Skeletal muscle tissue (tissue), 4 donors: ENCODE measurements around the gene ECSIT. TPM values are rescaled to one million over a fixed set of nuclear protein-coding genes. Genes with fewer than 3 reads are reported as not detected.
"Not testable (repeated sequence)": the region's sequence is repeated elsewhere in the genome, so short reads cannot be mapped to it uniquely, and the experiment has no call there.

ENCODE experiments used
- H3K27ac ChIP-seq: one replicate; pipeline ENCODE4 v1.7.0; 2013; ENCODE audit warnings: mild to moderate bottlenecking, low read depth, low read length, inconsistent platforms
- H3K27me3 ChIP-seq, 3 donors: one replicate each; pipeline ENCODE4 v1.7.0; 2013; ENCODE audit warnings: low read length in 3 of 3; ENCODE audit not compliant: control insufficient read depth in 3 of 3, insufficient read depth in 3 of 3
- H3K36me3 ChIP-seq, 3 donors: one replicate each; pipeline ENCODE4 v1.7.0; 2013; ENCODE audit warnings: low read length in 3 of 3; ENCODE audit not compliant: control insufficient read depth in 3 of 3, insufficient read depth in 3 of 3
- H3K4me1 ChIP-seq, 3 donors: one replicate each; pipeline ENCODE4 v1.7.0; 2013; ENCODE audit warnings: low read length in 3 of 3, mild to moderate bottlenecking in 3 of 3; ENCODE audit not compliant: control insufficient read depth in 3 of 3, insufficient read depth in 3 of 3
- H3K4me3 ChIP-seq, 3 donors: one replicate each; pipeline ENCODE4 v1.7.0; 2013; ENCODE audit warnings: low read length in 3 of 3
- H3K9ac ChIP-seq, 3 donors: one replicate each; pipeline ENCODE4 v1.7.0; 2013; ENCODE audit warnings: low read length in 3 of 3, mild to moderate bottlenecking in 3 of 3, moderate library complexity in 2 of 3, low read depth in 1 of 3
- H3K9me3 ChIP-seq, 3 donors: one replicate each; pipeline ENCODE4 v1.7.0; 2013; ENCODE audit warnings: low read length in 3 of 3; ENCODE audit not compliant: control insufficient read depth in 3 of 3
- total RNA-seq: library from RNA; depleted of rRNA; stranded (reverse); fragments of >200 nt; gene quantifications from one replicate; pipeline ENCODE4 v1.2.3, GENCODE V29; 2014
- donor health status: Osteomylitis.

Gene ECSIT, protein sequence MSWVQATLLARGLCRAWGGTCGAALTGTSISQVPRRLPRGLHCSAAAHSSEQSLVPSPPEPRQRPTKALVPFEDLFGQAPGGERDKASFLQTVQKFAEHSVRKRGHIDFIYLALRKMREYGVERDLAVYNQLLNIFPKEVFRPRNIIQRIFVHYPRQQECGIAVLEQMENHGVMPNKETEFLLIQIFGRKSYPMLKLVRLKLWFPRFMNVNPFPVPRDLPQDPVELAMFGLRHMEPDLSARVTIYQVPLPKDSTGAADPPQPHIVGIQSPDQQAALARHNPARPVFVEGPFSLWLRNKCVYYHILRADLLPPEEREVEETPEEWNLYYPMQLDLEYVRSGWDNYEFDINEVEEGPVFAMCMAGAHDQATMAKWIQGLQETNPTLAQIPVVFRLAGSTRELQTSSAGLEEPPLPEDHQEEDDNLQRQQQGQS
- total RNA-seq, result 43.8 TPM

DNA sequence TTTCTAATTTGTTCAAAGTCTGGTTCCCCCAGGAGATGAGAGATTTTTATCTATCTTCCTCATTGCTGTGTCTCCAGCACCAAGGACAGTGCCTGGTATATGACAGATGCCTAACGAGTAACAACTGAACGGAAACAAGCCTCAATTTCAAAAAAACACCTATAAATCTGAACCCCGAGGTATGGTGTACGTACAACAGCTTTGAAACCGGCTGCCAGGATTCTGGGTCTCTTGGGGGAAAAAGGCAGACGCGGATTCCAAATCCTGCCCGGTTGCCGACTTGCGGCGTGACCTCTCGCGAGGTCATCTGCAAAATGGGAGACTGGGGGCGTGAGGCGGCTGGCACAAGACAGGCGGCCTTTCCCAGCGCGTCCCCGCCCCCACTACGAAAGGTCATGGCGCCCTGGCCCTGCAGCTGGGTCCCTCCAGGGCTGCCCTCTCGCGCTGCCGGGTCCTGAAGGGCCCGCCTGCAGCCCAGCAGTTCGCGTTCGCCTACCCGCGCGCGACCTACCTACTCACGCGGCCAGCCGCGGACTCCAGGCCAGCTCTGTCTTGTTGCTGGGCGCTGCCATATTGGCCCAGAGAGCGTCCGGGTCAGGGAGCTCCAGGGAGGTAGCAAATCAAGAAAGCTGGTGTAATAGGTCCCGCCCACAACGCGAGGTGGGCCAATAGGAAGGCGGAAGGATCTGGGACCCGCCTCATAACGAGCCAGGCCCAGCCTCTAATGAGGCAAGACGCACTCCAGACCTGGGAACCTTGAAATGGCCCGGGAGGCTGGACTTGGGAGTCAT lies at the start of gene ECSIT:
TSS of gene ECSIT (minus strand) at position 584 of the 791 bp plus-strand sequence. CDS start 9,964 bp downstream, outside the sequence.
- Histone ChIP-seq H3K27ac (peak within 1 kb of the TSS; percentile 82), H3K4me1 (peaks cover 11 to 16% (median 13%) of the 10 kb centered on the region in 3 donors), H3K27me3 (no peaks in the 10 kb centered on the region), H3K9me3 (no peaks in the 10 kb centered on the region), H3K36me3 (peaks cover 0 to 2% (median 0%) of the 10 kb centered on the region in 3 donors), H3K4me3 (peak within 1 kb of the TSS; percentile 68 to 97 (median 95)), H3K9ac (peak within 1 kb of the TSS; percentile 73 to 95 (median 91))

DNA sequence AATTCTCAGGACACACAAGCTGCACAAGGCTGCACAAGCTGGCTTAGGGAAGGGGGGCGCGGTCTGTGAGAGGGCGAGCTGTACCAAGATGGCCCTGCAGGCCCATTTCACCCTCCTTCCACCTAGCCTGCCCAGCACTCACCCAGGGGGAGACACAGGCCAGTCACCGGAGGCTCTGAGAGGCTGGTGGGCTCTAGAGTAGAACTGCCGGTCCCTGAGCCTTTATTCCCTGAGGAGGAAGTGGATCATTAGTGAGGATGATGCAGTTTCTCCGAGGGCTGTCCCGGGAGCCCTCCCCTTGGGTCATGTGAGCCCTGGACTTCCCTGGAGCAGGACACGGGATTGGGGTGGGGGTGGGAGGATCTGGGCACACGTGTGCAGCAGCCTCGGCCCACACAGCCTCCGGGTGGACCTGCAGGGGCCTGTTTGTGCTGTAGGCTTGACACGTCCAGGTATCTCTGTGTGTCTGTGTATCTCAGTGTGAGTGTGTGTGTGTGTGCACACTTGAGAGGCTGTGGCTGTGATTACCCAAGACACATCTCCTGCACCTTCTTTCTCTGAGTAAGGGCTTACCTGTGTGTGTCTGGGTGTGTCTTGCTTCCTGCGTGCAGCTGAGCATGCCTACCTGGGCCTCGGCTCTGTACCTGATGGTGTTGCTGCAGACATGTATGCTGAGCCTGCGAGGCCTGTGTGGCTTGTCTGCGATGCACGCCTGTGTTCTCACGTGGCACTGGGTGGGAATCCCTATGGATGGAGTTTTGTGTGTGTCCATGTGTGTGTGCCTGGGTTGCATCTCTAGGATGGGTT lies 48.7 kb upstream of the ECSIT start, which contains the start of gene ACP5:
TSS of gene ACP5 (minus strand) at position 195 of the 807 bp plus-strand sequence. CDS start 328 bp downstream, outside the sequence.
- Histone ChIP-seq H3K27ac (peak within 1 kb of the TSS; percentile 44), H3K9me3 (no peaks in the 10 kb centered on the region), H3K27me3 (peaks cover 11 to 30% (median 12%) of the 10 kb centered on the region in 3 donors), H3K36me3 (no peaks in the 10 kb centered on the region), H3K4me1 (peaks cover 0 to 11% (median 4%) of the 10 kb centered on the region in 3 donors), H3K4me3 (peak within 1 kb of the TSS; percentile 35 to 48 (median 43)), H3K9ac (peak within 1 kb of the TSS in 1 of 3 donors; percentile 25)

DNA sequence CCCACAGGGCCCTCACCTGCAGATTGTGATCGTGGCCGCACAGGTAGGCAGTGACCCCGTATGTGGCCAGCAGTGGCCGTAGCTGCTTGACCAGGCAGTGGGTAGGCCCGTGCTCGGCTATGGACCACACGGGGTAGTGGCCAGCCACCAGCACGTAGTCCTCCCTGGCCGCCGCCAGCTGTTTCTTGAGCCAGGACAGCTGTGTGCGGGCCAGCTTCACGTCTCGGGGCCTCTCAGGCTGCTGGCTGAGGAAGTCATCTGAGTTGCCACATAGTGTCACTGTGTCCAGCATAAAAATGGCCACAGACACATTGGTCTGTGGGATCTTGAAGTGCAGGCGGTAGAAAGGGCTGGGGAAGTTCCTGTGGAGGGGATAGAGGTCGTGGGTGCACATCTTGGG lies 47.3 kb upstream of the ECSIT start:
- no peaks in the 10 kb centered on the region for H3K36me3 ChIP-seq
- peaks cover 11 to 28% (median 12%) of the 10 kb centered on the region in 3 donors for H3K27me3 ChIP-seq
- no peak overlapping the region for H3K9ac ChIP-seq
- H3K27ac ChIP-seq, result no peak overlapping the region
- H3K9me3 ChIP-seq, result no peaks in the 10 kb centered on the region
- no peak overlapping the region for H3K4me3 ChIP-seq
- H3K4me1 ChIP-seq, result peaks cover 0 to 11% (median 4%) of the 10 kb centered on the region in 3 donors

DNA sequence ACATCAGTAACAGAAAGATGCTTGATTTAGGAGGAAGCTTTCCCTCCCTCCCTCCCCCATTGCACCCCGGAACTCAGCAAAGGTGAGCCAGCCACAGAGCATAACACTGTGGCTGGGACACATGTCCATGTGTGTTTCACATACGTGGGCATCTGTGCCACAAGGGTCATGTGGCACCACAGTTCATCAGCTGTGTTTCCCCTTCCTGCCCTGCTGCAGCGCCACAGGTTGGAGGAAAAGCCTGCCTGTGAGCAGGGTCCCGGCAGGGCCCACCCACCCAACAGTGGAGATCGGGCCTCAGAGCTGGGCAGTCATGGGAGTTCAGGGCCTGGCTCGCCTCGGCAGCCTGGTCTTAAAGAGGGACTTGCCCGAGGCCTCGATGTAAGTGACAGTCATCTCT lies 45.8 kb upstream of the ECSIT start:
- Histone ChIP-seq H3K27ac (no peak overlapping the region), H3K4me1 (peaks cover 0 to 11% (median 4%) of the 10 kb centered on the region in 3 donors), H3K9me3 (no peaks in the 10 kb centered on the region), H3K9ac (no peak overlapping the region), H3K4me3 (no peak overlapping the region), H3K36me3 (no peaks in the 10 kb centered on the region), H3K27me3 (peaks cover 11 to 18% (median 12%) of the 10 kb centered on the region in 3 donors)

DNA sequence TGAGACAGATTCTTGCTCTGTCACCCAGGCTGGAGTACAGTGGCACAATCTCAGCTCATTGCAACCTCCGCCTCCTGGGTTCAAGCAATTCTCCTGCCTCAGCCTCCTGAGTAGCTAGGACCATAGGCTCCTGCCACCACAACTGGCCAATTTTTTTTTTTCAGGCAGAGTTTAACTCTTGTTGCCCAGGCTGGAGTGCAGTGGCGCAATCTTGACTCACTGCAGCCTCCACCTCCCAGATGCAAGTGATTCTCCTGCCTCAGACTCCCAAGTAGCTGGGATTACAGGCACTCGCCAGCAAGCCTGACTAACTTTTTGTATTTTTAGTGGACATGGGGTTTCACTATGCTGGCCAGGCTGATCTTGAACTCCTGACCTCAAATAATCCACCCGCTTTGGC lies 44.8 kb upstream of the ECSIT start:
- not testable (repeated sequence) for H3K27ac ChIP-seq, H3K9me3 ChIP-seq, H3K4me3 ChIP-seq, H3K36me3 ChIP-seq, H3K9ac ChIP-seq
- H3K27me3 ChIP-seq, result peaks cover 7 to 14% (median 11%) of the 10 kb centered on the region in 3 donors
- peaks cover 0 to 11% (median 4%) of the 10 kb centered on the region in 3 donors for H3K4me1 ChIP-seq

DNA sequence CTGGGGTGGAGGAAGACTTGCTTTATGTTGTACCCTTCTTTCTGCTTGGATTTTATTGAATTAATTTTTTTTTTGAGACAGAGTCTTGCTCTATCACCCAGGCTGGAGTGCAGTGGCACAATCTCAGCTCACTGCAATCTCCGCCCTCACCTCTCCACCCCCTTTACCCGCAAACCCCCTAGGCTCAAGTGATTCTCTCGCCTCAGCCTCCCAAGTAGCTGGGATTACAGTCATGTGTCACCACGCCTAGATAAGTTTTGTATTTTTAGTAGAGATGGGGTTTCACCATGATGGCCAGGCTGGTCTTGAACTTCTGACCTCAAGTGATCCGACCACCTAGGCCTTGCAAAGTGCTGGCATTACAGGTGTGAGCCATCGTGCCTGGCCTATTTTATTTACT lies 44.4 kb upstream of the ECSIT start:
- not testable (repeated sequence) for H3K4me3 ChIP-seq, H3K9me3 ChIP-seq, H3K36me3 ChIP-seq, H3K27me3 ChIP-seq, H3K4me1 ChIP-seq, H3K9ac ChIP-seq, H3K27ac ChIP-seq

DNA sequence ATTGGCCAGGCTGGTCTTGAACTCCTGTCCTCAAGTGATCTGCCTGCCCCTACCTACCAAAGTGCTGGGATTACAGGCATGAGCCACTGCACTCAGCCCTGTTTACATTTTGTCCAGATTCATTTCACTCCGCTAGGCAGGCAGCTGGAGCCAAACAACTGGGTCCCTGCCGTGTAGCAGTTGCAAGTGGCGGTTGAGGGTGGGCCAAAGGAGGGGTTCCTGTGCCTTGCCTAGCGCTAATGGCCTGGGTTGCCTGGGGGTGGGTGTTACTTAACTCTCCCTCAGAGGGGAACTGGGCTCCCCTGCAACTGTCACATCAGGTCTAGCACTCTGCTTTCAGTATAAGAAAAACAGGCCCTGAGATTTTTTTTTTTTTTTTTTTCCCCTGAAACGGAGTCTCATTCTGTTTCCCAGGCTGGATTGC lies 41.1 kb upstream of the ECSIT start:
- no peaks in the 10 kb centered on the region for H3K9me3 ChIP-seq
- H3K4me3 ChIP-seq, result no peak overlapping the region
- H3K27me3 ChIP-seq, result no peaks in the 10 kb centered on the region
- no peak overlapping the region for H3K27ac ChIP-seq
- no peaks in the 10 kb centered on the region for H3K36me3 ChIP-seq
- no peaks in the 10 kb centered on the region for H3K4me1 ChIP-seq
- no peak overlapping the region for H3K9ac ChIP-seq

DNA sequence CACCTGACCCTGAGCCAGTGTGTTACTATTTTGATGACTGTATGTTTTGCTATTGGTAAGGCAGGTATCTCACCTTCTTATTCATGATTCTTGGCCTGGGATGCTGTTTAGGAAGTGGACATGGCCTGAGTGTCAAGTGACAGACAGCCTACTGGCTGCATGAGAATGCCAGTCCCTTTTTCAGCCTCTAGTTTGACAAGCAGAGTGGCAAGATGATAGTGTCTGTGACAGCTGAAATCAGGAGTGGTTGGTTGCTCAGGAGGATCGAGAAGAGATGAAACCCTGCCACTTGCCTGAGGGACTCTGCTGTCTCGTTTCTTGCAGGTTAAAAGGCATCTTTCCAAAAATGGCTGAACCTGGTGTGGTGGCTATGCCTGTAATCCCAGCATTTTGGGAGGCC lies 37.2 kb upstream of the ECSIT start:
- no peak overlapping the region for H3K4me3 ChIP-seq
- no peaks in the 10 kb centered on the region for H3K36me3 ChIP-seq
- H3K4me1 ChIP-seq, result no peaks in the 10 kb centered on the region
- no peak overlapping the region for H3K9ac ChIP-seq
- no peaks in the 10 kb centered on the region for H3K9me3 ChIP-seq
- no peak overlapping the region for H3K27ac ChIP-seq
- no peaks in the 10 kb centered on the region for H3K27me3 ChIP-seq

DNA sequence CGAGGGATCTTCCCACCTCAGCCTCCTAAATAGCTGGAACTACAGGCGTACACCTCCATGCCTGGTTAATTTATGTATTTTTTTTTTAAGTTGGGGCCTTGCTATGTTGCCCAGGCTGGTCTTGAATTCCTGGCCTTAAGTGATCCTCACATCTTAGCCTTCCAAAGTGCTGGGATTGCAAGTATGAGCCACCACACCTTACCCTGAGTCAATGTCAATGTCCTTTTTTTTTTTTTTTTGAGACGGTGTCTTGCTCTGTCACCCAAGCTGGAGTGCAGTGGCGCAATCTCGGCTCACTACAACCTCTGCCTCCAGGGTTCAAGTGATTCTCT lies 36.7 kb upstream of the ECSIT start:
- not testable (repeated sequence) for H3K27ac ChIP-seq, H3K27me3 ChIP-seq, H3K4me1 ChIP-seq, H3K4me3 ChIP-seq, H3K36me3 ChIP-seq, H3K9me3 ChIP-seq, H3K9ac ChIP-seq
